ENCODE measurements around the gene PSMD14. TPM values are rescaled to one million over a fixed set of nuclear protein-coding genes. Genes with fewer than 3 reads are reported as not detected.

Gene PSMD14
- total and polyA plus RNA-seq, 2 of the 8 experiments (the other 6 are each of a cell fraction or from before 2014, with no cell fraction given): 53.9 to 88.7 TPM

DNA sequence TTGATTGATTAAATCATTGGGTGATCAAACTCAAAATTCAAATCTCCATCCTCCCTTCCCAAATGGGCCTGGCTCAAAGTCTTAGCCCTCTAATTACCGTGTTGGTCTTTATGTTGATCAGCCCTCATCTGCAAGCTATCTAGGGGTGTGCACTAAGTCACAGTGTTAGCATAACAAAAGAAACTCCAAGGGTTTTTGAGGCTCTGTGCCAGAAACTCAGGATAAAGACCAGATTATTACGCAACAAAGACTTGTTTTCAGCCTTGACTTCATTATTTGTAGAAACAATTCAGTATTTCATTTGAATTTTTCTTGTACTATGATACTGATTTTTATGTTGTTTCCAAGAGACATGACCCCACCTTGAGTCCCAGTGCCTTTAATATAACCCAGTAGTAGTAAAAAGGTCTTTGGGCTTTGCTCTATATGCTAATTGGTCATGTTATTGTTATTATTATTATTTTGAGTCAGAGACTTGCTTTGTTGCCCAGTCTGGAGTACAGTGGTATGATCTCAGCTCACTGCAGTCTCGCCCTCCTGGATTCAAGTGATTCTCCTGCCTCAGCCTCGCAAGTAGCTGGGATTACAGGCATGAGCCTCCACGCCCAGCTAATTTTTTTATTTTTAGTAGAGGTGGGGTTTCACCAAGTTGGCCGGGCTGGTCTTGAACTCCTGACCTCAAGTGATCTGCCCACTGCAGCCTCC lies 13.9 kb downstream of the PSMD14 start (continued):
- TF ChIP-seq CREB1 (IDR thresholded peaks at IDR 0.05) (no peak), SRF (IDR thresholded peaks at IDR 0.05; ENCODE audit: low read depth, low read length) (no peak), SP4 (IDR thresholded peaks at IDR 0.05; ENCODE audit: low read length) (no peak), SP2 (IDR thresholded peaks at IDR 0.05; ENCODE audit: low read length) (no peak)
- TF ChIP-seq, protein P1, sequence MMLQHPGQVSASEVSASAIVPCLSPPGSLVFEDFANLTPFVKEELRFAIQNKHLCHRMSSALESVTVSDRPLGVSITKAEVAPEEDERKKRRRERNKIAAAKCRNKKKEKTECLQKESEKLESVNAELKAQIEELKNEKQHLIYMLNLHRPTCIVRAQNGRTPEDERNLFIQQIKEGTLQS (IDR thresholded peaks at IDR 0.05; ENCODE audit: insufficient read depth, low read depth, low read length): no peak

Measured in H1 (cell line).